Epithelial cell of proximal tubule (primary cell): ENCODE results near the gene KITLG. TPM values are rescaled to one million over a fixed set of nuclear protein-coding genes. Genes with fewer than 3 reads are reported as not detected.

Experiments
- DNase-seq: peaks from one replicate; pipeline ENCODE4 v3.0.0-alpha.2; 2011; ENCODE audit warnings: low read depth
- H3K4me3 ChIP-seq: 2 replicates; pipeline ENCODE4 v1.5.1; 2011; ENCODE audit warnings: low read depth, mild to moderate bottlenecking, low read length
- total RNA-seq: library from RNA; depleted of rRNA; stranded (reverse); fragments of >200 nt; gene quantifications from 2 replicates; pipeline ENCODE4 v1.2.3, GENCODE V29; 2015
- TF ChIP-seq, protein P1 (sequence below): conservative IDR thresholded peaks from 2 replicates; pipeline ENCODE4 v1.5.1; 2012; ENCODE audit warnings: low read depth, mild to moderate bottlenecking, low read length

KITLG gene
- total RNA-seq, 1 donor from 2014 or later, result 43.9 TPM

DNA sequence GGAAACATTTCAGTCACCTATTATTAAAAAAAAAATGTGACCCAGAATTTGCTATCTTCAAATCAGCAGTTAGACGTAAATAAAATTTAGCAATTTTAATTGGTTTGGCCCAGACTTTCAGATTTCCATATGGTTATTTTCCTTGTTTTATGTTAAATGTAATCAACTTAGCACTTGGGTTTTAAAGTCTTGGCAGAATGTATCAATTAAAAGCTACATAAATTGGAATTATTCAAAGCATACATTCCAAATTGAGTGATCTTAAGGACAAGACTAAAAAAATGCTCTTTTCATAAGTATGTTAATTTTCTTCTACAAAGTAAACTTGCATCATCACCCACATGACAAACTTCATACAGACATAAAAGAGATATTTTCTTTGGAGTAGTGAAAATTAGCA is 3.4 kb downstream of the KITLG start:
- DNase-seq, result no peak
- H3K4me3 ChIP-seq, result no peak overlapping the region
- TF ChIP-seq, protein P1, sequence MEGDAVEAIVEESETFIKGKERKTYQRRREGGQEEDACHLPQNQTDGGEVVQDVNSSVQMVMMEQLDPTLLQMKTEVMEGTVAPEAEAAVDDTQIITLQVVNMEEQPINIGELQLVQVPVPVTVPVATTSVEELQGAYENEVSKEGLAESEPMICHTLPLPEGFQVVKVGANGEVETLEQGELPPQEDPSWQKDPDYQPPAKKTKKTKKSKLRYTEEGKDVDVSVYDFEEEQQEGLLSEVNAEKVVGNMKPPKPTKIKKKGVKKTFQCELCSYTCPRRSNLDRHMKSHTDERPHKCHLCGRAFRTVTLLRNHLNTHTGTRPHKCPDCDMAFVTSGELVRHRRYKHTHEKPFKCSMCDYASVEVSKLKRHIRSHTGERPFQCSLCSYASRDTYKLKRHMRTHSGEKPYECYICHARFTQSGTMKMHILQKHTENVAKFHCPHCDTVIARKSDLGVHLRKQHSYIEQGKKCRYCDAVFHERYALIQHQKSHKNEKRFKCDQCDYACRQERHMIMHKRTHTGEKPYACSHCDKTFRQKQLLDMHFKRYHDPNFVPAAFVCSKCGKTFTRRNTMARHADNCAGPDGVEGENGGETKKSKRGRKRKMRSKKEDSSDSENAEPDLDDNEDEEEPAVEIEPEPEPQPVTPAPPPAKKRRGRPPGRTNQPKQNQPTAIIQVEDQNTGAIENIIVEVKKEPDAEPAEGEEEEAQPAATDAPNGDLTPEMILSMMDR, result no peak

DNA sequence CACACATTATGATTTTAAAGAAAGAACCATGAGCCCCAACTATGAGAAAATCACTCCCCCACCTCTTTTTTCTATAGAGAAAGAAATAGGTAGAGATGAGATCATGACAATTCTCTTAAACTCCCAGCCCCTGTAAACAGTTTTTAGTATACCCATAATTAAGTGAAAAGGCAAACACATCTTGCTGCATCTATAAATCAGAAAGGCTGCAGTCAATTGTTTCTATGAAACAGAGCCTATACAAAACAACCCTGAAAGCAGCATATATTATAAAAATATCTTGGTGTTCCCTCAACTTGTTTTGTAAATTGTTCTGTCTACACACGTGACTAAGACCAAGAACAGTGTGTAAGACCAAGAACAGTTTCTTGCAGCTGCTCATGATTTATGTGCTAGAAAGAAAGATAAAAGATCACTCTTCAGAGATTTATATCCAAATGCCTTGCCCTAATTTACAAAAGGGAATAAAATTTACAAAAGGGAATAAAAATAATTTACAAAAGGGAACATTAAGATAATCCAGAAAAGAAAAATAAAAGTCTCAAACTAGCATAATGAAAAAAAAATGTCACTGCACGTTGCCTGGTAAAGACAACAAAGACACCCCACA is 4.8 kb downstream of the KITLG start:
- no peak for DNase-seq
- no peak overlapping the region for H3K4me3 ChIP-seq
- TF ChIP-seq, protein P1, result no peak

GRCh38 chr12:88574278-88574677 is 6.0 kb downstream of the KITLG start:
- DNase-seq, result no peak
- TF ChIP-seq, protein P1, result no peak
- H3K4me3 ChIP-seq, result no peak overlapping the region

GRCh38 chr12:88573583-88573982 is 6.7 kb downstream of the KITLG start:
- DNase-seq, result no peak
- no peak overlapping the region for H3K4me3 ChIP-seq
- TF ChIP-seq, protein P1, result no peak

- DNase-seq, result no peak
- TF ChIP-seq, protein P1, result no peak
- no peak overlapping the region for H3K4me3 ChIP-seq
These were observed 7.3 kb downstream of the KITLG start for GRCh38 chr12:88572781-88573549.

DNA sequence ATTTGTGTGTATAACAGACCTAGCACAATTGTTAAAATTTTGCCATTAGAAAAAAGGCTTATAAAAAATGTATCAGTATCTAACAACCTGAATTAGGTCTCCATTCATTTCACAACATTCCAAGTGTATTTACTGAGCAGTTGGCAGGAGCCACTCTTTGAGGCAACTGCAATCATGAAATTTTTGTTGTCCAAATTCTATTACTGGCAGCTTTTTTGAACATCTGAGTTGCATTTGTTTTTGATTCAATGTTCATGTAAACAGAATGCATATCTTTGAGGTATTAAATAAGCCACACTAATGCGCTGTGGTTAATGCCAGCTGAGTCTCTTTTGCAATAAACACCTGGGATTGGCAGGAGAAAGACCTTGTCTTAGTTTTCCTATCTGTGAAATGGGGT is 8.7 kb downstream of the KITLG start:
- no peak for DNase-seq
- TF ChIP-seq, protein P1, result no peak
- H3K4me3 ChIP-seq, result no peak overlapping the region
